HG03378 (cell line): ENCODE data around the gene SLC35E2B.
A peak's percentile ranks its signal among the peaks of the same experiment; 100 is the strongest.
"Not testable (repeated sequence)": the region's sequence is repeated elsewhere in the genome, so short reads cannot be mapped to it uniquely, and the experiment has no call there.

Experiments
- ATAC-seq: cut with Tn5 transposase; IDR thresholded peaks from one replicate; pipeline ENCODE4 v1.9.1; 2021; ENCODE audit warnings: mild to moderate bottlenecking, moderate library complexity; ENCODE audit not compliant: unreplicated experiment

The SLC35E2B gene

DNA sequence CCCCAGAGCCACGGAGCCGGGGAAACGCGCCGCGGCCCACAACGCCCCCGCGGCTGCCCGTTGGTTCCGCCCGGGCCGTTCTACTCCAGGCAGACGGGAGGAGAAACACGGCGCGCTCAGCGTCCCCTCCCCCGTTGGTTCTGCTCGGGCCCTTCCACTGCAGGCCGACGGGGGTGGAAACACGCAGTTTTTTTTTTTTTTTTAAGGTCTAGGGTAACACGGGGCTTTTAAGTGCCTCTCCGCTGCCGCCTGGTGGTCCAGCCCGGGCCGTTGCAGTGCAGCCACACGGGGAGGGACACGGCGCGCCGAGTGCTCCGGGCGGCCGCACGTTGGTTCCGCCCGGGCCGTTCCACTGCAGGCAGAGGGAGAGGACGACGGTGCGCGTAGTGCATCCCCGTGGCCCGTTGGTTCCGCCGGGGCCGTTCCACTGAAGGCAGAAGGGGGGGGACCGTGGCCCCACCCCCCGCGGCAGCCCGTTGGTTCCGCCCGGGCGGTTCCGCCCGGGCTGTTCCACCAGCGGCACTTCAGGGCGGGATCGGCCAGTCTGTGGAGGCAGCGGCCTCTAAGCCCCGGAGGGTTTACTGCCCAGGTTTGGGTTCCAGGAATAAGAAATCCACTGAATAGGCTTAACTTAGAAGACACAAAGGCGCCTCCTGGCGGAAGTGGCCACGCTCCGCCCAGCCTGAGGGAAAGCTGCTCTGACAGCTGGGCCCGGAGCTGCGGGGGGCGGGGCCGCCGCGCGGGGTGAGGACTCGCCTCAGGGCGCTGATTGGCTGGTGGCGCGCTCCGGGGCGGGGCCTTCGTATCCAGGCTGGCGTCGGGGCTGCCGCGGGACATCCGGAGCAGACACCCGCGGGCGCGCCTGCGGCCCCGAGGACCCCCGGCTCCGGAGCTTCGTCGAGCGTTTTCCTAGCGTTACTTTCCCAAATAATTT is at the start of gene SLC35E2B:
TSS of gene SLC35E2B (minus strand) at position 82 of the 934 bp plus-strand sequence. CDS start 16,096 bp downstream, outside the sequence.
- peak; percentile 61 for ATAC-seq

- not testable (repeated sequence) for ATAC-seq
These were observed 48.4 kb upstream of the SLC35E2B start for GRCh38 chr1:1741013-1741412.

DNA sequence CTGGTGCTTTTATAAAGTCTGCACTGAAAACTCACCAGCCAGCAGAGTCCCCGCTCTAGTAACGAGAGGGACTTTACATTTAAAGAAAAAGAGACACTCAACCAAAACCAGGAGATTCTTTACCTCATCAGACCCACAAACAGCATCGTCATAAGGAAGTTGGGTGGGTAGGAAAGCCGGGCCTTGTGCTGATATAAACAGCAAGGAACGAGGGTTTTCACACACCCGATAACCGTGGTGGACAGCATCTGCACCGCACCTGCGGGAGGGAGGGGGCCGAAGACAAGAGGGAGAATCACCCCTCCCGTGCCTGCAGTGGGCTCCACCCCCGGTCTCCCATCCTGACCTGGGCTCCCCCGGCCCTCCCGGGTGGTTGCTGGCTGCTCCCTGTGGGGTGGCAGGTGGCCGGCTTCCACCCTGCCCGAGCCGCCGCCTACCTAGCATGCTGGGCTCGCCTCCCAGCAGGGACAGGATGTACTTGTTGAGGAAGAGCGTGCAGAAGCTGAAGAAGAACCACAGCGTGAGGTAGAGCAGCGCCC is 46.3 kb upstream of the SLC35E2B start:
- not testable (repeated sequence) for ATAC-seq

- not testable (repeated sequence) for ATAC-seq
These were observed 45.3 kb upstream of the SLC35E2B start for GRCh38 chr1:1737675-1738590.

- no peak for ATAC-seq
These were observed 39.8 kb upstream of the SLC35E2B start for GRCh38 chr1:1732381-1732780.

- no peak for ATAC-seq
These were observed 38.3 kb upstream of the SLC35E2B start for GRCh38 chr1:1730870-1731269.

GRCh38 chr1:1730230-1730629 is 37.6 kb upstream of the SLC35E2B start:
- not testable (repeated sequence) for ATAC-seq

GRCh38 chr1:1729116-1729816 is 36.7 kb upstream of the SLC35E2B start:
- ATAC-seq = not testable (repeated sequence)

- not testable (repeated sequence) for ATAC-seq
These were observed 35.9 kb upstream of the SLC35E2B start for GRCh38 chr1:1728308-1729005.

DNA sequence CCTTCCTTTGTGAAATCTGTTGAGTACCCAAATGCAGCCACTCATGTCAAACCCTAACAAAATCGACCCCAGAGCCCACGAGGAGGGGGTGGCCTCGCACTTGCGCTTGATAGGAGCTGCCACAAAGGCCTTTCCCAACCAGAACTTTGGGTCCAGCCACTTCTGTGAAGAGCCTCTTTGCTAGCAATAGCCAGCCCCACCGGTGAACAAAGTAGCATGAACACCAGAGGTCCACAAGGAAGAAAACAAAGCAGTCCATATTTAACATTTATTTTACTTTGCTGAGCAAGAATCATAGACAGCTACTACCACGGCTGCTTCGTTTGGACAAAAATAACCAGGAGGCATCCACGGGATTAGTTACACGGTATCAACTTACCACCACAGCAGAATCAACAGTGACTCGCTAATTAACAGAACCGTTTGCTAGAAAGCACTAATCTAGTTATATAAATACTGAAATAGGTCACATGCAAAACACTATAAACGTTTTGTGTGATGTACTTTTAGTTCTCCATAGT is 34.6 kb upstream of the SLC35E2B start:
- not testable (repeated sequence) for ATAC-seq

DNA sequence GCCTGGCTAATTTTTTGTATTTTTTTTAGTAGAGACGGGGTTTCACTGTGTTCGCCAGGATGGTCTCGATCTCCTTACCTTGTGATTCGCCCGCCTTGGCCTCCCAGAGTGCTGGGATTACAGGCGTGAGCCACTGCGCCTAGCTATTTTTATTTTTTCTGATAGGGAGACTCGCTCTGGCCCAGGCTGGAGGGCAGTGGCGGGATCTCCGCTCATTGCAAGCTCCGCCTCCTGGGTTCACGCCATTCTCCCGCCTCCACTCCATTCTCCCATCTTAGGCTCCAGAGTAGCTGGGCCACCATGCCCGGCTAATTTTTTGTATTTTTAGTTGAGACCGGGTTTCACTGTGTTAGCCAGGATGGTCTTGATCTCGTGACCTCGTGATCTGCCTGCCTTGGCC is 33.5 kb upstream of the SLC35E2B start:
- not testable (repeated sequence) for ATAC-seq

DNA sequence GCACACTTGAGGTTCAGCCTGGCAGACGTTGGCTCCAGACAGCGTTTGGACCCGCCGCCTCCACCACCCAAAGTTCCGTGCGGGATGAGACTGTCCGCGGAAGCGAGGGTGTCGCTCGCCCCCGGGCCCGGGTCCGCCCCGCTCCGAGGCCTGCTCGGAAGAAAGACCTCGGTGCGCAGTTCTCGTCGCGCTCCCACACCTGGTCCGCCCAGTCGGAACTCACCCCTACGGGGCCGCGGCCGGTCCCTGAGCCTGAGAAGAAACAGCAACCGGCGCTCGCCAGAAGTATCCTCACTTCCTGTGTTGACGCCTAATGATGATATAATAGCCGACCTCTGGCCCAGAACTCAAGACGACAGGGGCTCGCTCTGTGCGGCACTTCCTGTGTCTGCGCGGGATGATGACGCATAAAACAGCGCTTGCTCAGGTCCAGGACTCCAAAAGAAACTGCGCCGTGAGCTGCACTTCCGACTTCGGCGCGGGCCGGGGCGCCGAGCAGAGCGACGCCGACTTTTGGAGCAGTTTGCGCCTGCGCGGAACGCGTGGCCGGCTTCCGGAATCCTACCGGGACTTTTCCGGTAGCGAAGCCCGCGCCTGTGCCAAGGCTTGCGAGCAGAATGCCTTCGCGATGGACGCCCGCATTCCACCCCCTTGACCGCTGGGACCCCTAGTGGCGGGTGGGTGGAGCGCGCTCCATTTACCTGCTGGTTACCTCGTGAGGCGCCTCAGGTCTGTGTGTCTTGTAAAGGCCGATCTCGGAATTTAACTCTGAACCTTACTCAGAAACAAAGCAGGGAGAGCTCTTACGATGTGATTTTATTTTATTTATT is 31.7 kb upstream of the SLC35E2B start, which contains the start of gene CDK11A:
TSS of gene CDK11A (minus strand) at position 323 of the 830 bp plus-strand sequence. CDS start 1,539 bp downstream, outside the sequence.
- peak; percentile 89 for ATAC-seq

DNA sequence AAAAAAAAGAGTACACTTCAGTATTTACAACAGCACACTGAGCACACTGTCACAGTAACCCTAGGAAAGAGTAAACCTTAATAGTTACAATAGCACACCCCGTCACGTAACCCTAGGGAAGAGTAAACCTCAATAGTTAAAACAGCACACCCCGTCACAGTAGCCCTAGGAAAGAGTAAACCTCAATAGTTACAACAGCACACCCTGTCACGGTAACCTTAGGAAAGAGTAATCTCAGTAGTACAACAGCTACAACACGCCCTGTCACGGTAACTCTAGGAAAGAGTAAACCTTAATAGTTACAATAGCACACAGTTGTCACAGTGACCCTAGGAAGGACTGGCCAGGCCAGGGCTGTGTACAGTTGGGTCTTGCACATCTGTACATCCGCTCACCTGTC is 28.6 kb upstream of the SLC35E2B start:
- no peak for ATAC-seq

DNA sequence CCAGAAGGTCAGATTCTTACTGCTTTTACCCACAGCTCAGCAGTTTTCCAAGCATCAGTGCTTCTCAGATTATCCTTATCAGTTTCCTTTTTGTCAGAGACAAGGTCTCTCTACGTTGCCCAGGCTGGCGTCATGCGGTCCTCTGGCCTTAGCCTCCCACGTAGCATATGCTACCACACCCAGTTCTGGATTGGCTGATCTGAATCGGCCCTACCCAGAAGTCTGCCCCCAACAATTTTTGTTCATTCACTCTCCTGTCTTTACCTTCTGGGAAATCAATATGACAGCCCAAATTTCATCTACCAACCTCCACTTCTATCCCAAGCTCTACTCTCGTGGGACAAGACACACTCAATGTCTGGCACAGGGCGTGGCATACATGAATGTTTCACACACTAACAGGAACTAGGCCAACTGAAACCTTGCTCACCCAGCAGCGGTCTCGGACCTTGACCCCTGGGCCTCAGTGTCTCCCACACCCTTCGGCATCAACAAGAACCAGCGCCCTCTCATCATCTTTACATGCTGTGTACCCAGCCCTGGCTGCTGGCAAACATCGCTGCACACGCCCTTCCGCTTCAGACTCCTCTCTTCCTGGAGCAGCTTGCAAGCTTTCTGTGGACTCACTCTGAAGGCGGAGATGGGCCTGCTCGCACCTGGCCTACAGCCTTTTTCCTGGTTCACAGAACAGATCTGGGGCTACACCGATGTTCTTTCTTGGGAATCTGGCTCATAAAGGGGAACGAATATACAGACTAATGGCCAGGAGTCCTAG is 22.7 kb upstream of the SLC35E2B start:
- ATAC-seq = not testable (repeated sequence)

- not testable (repeated sequence) for ATAC-seq
These were observed 15.3 kb upstream of the SLC35E2B start for GRCh38 chr1:1707897-1708296.

GRCh38 chr1:1707241-1707640 is 14.6 kb upstream of the SLC35E2B start:
- ATAC-seq = not testable (repeated sequence)

DNA sequence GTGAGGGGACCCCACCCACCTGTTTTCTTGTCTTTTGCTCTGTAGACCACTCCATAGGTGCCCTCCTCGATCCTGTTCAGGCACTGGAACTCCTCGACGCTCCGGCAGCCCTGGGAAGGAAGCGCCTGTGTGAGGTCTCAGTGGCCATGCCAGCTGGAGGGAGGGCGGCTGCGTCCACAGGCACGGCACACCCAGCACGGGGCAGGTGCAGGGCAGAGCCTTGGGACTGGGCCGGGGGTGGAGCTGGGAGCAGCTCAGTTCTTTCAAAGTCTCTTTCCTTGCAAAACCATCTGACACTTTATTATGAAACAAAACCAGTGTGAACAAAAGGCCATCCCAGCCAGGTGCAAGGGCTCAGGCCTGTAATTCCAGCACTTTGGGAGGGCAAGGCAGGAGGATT is 13.0 kb upstream of the SLC35E2B start:
- ATAC-seq = not testable (repeated sequence)
